Measurements from ENCODE around the gene EVA1A.

EVA1A gene

DNA sequence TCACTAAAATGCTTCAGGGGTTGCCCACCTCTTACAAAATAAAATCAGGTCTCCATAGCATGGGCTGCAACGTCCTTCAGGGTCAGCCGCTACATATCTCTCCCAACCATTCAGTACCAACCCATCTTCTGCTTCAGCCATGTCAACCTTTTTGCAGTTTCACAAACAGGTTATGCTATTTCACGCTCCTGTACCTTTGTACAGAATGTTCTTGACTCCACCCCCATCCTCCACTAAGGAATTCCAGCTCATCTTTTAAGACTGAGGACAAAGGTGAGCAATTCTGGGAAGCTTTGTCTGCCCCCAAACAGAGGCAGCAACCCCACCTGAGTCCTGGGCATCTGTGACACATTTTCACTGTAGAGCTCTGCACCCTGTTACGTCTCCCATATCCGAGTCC is 8.8 kb upstream of the EVA1A start:
- no peak overlapping the region for H3K4me3 ChIP-seq
- no peak overlapping the region for H3K4me2 ChIP-seq
- peaks cover 0 to 8% (median 0%) of the 10 kb centered on the region in 10 experiments; a peak in 5 of 20 replicates for H3K4me1 ChIP-seq
- H3K9me3 ChIP-seq (replicated peaks in 1 of 11), result no peaks in the 10 kb centered on the region
- H3K36me3 ChIP-seq, result no peaks in the 10 kb centered on the region
- no peaks in the 10 kb centered on the region for H4K20me1 ChIP-seq
- TF ChIP-seq Cebpa-rat (IDR thresholded peaks at IDR 0.05), result no peak
- no peak overlapping the region for H3K27ac ChIP-seq
- H3K27me3 ChIP-seq, result no peaks in the 10 kb centered on the region
- no peak overlapping the region for H3K9ac ChIP-seq

DNA sequence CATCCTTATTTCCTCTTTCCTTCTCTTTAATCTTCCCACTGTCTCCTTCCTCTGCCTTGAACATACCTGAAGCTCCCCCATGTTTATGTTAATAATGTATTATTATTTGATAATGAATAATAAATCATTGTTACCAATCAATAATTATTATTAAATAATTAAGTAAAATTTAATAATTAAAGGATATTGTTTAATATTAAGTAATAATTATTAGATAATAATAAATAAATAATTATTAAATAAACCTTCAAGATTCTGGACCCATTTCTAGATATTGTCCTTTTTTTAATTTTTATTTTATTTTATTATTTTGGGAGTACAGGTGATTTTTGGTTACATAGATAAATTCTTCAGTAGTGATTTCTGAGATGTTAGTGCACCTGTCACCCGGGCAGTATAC is 7.4 kb upstream of the EVA1A start:
- Histone ChIP-seq H3K9me3 (replicated peaks in 1 of 11) (no peaks in the 10 kb centered on the region), H3K4me3 (no peak overlapping the region), H3K36me3 (no peaks in the 10 kb centered on the region), H3K27ac (no peak overlapping the region), H3K4me2 (no peak overlapping the region), H3K27me3 (no peaks in the 10 kb centered on the region), H4K20me1 (no peaks in the 10 kb centered on the region), H3K4me1 (peaks cover 0 to 8% (median 0%) of the 10 kb centered on the region in 10 experiments; a peak in 5 of 20 replicates), H3K9ac (no peak overlapping the region)
- no peak for TF ChIP-seq Cebpa-rat (IDR thresholded peaks at IDR 0.05)

DNA sequence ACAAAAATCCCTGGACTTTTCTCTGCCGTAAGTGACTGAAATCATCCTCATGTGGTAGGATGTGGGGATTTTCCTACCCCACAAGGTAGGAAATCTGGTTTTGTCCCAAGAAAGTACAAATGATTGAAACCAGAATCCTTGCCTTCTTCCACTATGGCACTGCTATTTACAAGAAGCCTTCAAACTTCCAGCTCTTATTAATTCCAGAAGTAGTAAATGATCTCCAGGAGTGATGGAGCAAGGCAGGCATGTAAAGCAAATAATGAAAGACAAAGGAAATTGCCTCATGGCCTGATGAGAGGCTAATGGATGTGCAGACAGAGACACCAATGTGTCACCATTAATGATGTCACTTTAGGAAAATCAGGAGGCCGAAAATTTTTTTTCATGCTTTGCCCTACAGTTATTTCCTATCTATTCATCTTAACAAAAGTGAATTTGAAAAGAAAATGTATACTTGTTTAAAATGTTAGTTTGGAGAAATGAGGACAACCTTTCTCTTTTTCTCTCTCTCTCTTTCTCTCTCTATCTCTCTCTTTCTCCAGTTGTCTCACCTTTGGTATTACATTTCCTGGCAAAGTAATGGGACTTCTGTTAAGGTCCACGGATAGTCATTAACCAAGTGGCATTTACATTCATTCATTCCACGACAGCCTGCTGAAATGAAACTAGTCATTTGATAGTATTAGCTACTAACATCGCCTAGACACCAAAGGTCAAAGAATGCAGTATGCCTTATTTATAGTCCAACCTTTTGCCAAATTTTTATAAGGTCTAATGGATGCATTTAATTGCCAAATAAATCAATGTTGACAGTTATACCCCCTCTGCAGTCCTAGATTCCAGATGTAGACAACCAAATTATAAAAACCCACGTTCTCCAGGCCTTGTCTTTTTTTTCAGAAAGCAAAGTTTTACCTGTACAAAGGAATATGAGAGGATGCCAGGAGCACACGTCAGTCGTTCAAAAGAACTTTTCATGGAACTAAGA is 5.0 kb upstream of the EVA1A start:
- Histone ChIP-seq H3K27me3 (peaks cover 10 to 18% (median 13%) of the 10 kb centered on the region in 11 experiments; a peak in 20 of 22 replicates), H4K20me1 (no peaks in the 10 kb centered on the region), H3K4me3 (no peak overlapping the region), H3K36me3 (no peaks in the 10 kb centered on the region), H3K9ac (no peak overlapping the region), H3K4me1 (peaks cover 0 to 3% (median 0%) of the 10 kb centered on the region in 10 experiments; a peak in 5 of 20 replicates), H3K9me3 (replicated peaks in 1 of 11) (no peaks in the 10 kb centered on the region), H3K27ac (no peak overlapping the region), H3K4me2 (no peak overlapping the region)
- TF ChIP-seq Cebpa-rat (IDR thresholded peaks at IDR 0.05), result no peak

DNA sequence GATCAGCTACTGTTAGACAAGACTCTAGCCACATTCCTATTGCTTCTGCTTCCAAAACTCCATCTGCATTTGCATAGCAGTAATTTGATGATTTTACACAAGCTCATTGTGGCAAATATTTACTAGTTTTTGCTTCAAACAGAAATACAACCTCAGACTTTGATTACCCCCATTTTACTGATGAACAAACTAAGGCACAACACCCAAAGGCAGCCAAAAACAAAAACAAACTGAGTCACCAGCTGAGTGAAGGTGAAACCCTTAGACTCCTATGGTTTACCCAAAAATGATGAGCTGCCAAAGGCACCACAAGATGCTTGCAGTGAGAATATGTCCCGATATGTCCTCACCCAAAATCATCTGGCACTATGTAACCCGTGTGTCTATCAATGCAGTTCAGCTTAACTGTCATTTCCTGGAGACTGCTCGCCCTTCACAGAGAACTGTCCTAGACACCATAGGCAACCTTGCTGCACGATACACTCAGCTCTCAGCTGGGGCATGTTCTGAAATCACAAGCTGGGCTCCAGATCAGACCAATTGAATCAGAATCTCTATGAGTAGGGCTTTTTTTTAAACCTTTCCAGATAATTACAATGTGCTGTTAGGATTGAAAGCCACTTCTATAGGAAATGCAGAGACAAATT is 4.1 kb upstream of the EVA1A start:
- peaks cover 0 to 7% (median 2%) of the 10 kb centered on the region in 10 experiments; a peak in 5 of 20 replicates for H3K4me1 ChIP-seq
- no peaks in the 10 kb centered on the region for H3K36me3 ChIP-seq
- peaks cover 19 to 27% (median 23%) of the 10 kb centered on the region in 11 experiments; a peak in 20 of 22 replicates for H3K27me3 ChIP-seq
- no peak for TF ChIP-seq Cebpa-rat (IDR thresholded peaks at IDR 0.05)
- H3K4me2 ChIP-seq, result no peak overlapping the region
- H3K4me3 ChIP-seq, result no peak overlapping the region
- no peak overlapping the region for H3K9ac ChIP-seq
- no peaks in the 10 kb centered on the region for H4K20me1 ChIP-seq
- H3K9me3 ChIP-seq (replicated peaks in 1 of 11), result 0 out of 22 replicates have a peak, but pooled peaks cover 0 to 3% (median 0%) of the 10 kb centered on the region in 11 experiments
- H3K27ac ChIP-seq, result no peak overlapping the region

DNA sequence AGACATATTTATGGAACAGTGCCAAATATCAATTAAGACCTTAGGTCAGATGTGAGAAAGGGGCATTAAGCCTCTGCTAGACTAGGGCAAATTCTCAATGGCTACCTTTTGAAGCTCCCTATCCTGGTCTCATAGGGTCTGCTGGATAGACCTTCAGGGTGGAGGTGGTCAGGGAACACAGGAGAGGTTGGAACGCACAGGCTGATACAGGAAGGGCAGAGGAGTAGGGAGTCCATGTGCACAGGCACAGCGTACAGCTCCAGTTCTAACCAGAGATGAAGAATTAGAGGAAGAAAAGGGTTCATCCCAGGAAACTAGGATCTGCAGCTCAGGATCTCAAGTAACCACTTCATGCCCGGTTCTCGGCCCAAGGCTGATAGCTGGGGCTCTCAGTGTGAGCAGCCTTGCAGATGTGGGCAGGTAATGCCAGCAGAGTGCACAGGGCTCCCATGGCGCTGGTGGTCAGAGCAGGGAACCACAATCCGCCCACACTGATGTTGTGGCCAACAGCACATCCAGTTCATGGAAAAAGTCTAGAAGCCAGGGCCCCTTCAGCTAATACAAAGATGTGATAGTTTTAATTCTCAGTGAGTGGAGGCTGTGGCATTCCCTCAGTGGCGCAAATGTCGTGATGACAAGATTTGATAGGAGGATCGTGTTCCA is 3.4 kb upstream of the EVA1A start:
- no peak overlapping the region for H3K4me3 ChIP-seq
- no peaks in the 10 kb centered on the region for H3K36me3 ChIP-seq
- no peak overlapping the region for H3K9ac ChIP-seq
- H3K4me2 ChIP-seq, result no peak overlapping the region
- no peaks in the 10 kb centered on the region for H4K20me1 ChIP-seq
- 0 out of 22 replicates have a peak, but pooled peaks cover 0 to 3% (median 0%) of the 10 kb centered on the region in 11 experiments for H3K9me3 ChIP-seq (replicated peaks in 1 of 11)
- no peak overlapping the region for H3K27ac ChIP-seq
- no peak for TF ChIP-seq Cebpa-rat (IDR thresholded peaks at IDR 0.05)
- peaks cover 20 to 29% (median 24%) of the 10 kb centered on the region in 11 experiments; a peak in 20 of 22 replicates for H3K27me3 ChIP-seq
- peaks cover 0 to 11% (median 3%) of the 10 kb centered on the region in 10 experiments; a peak in 12 of 20 replicates for H3K4me1 ChIP-seq

DNA sequence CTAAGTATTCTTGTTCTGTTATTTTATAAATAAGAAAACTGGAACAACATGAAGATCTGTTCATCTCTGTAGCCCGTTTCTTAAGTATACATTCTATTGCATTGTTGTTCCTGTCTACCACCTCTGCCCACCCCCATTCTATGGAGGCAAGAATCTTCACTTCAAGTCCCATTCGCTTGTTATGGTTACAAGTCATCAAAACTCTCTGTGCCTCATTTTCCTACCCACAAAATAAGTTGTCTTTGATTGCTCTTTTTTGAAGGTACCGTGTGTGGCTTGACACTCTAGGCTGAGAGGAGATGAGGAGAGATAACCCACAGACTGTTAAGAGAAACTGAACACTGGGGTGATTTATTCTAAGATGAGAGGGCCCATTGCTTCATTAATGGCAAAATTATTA is 2.9 kb upstream of the EVA1A start:
- Histone ChIP-seq H3K27ac (no peak overlapping the region), H3K4me2 (no peak overlapping the region), H3K9me3 (replicated peaks in 1 of 11) (0 out of 22 replicates have a peak, but pooled peaks cover 0 to 3% (median 0%) of the 10 kb centered on the region in 11 experiments), H3K27me3 (peaks cover 20 to 29% (median 24%) of the 10 kb centered on the region in 11 experiments; a peak in 20 of 22 replicates), H3K36me3 (no peaks in the 10 kb centered on the region), H3K9ac (no peak overlapping the region), H3K4me1 (peaks cover 0 to 16% (median 7%) of the 10 kb centered on the region in 10 experiments; a peak in 12 of 20 replicates), H4K20me1 (no peaks in the 10 kb centered on the region), H3K4me3 (no peak overlapping the region)
- no peak for TF ChIP-seq Cebpa-rat (IDR thresholded peaks at IDR 0.05)

DNA sequence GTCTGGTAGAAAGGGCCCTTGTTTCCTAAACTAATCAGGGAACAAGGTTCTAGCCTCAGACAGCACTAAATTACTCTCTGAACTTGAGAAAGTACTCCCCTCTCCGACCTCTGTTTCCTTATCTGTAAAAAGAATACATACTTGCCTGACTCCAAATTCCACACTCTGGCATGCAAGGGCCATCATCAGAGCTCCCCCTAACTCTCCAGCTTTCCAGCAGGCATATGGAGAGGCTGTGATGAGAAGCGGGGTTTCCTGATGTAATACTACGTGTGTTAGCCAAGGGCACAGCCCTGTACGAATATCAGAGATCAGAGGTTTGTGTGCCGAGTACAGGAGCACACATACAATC is 1.8 kb upstream of the EVA1A start:
- Histone ChIP-seq H3K36me3 (no peaks in the 10 kb centered on the region), H3K9me3 (replicated peaks in 1 of 11) (0 out of 22 replicates have a peak, but pooled peaks cover 0 to 3% (median 0%) of the 10 kb centered on the region in 11 experiments), H3K4me1 (peaks cover 0 to 19% (median 7%) of the 10 kb centered on the region in 10 experiments; a peak in 12 of 20 replicates), H3K4me3 (no peak overlapping the region), H3K27ac (no peak overlapping the region), H4K20me1 (no peaks in the 10 kb centered on the region), H3K4me2 (no peak overlapping the region), H3K9ac (no peak overlapping the region), H3K27me3 (peaks cover 20 to 29% (median 24%) of the 10 kb centered on the region in 11 experiments; a peak in 20 of 22 replicates)
- no peak for TF ChIP-seq Cebpa-rat (IDR thresholded peaks at IDR 0.05)

DNA sequence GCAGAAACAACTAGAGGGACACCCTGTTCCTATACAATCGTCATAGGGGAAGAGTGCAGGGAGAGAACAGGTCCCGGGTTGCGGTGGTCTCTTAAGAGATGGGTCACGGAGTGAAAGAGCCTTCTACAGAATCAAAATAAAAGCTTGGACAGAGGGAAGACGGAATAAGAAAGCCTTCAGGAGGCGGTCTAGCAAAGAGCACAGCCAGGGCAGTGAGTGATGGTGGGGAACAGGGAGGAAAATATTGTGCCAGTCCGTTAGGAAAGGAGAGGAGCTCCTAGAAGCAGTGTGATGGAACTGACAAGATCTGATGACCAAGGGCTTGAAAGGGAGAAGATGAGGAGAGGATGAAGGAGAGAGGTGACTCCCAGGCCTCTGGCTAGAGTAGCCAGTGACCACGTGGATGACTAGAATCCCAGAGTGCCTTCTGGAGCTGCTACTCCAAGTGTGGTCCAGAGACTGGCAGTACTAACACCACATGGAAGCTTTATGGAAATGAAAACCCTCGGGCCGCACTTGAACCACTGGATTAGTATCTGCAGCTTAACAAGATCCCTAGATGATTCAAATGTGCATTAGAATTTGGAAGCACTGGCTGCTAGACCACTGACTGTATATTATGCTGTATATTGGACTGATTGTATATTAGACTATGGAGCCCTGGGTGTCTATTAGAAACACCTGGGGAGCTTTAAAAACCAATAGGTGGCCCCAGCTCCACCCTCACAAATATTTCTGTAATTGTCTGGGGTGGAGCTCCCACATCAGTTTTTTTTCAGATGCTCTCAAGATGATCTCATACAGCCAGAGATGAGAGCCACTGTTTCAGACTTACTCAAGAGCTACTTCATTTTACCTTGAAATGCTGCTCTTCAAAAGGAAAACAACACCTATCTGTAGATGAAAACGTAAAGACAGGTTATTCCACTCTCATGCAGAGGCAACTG is 1.1 kb upstream of the EVA1A start:
- TF ChIP-seq Cebpa-rat (IDR thresholded peaks at IDR 0.05), result no peak
- Histone ChIP-seq H3K4me2 (peak overlapping the region in 2 of 11 experiments; percentile 81 to 90; a peak in 2 of 22 replicates), H3K27ac (no peak overlapping the region), H3K4me3 (no peak overlapping the region), H3K4me1 (peaks cover 0 to 19% (median 7%) of the 10 kb centered on the region in 10 experiments; a peak in 12 of 20 replicates), H3K36me3 (no peaks in the 10 kb centered on the region), H3K27me3 (peaks cover 20 to 29% (median 24%) of the 10 kb centered on the region in 11 experiments; a peak in 20 of 22 replicates), H3K9ac (no peak overlapping the region), H3K9me3 (replicated peaks in 1 of 11) (0 out of 22 replicates have a peak, but pooled peaks cover 0 to 3% (median 0%) of the 10 kb centered on the region in 11 experiments), H4K20me1 (no peaks in the 10 kb centered on the region)

All from BLaER1 treated with 17β-estradiol and CSF1 and Interleukin-3, amounts not matched to agents 10 nM and 100 nM (cell line).